Measurements from ENCODE around the gene EIF4E.
A peak's percentile ranks its signal among the peaks of the same experiment; 100 is the strongest.
"Not testable (repeated sequence)": the region's sequence is repeated elsewhere in the genome, so short reads cannot be mapped to it uniquely, and the experiment has no call there.

The EIF4E gene

DNA sequence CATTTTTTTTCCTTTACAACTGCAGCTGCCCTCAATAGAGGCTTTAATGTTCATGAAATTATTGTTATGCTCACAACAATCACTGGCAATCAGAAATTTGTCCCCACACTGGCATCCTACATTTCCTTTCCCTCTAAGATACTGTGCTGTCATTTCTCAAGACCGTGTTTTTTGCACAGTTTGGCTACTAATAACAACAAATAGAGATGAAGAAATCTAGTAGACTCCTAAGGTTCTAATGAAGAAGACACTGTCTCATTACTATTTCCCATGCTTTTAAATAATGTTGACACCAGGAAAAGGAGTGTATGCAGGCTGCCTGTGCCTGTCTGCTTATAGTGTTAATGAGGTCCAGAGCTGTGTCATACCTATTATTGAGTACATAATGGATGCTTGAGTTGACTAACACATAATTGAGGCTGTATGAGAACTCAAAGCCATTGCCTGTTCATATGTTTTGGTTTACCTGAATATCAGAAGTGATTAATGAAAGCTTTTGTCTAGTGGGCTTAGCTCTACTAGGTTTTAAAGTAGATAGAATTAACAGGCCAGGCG lies 1.5 kb upstream of the EIF4E start:
- DNase-seq, result no peak

DNA sequence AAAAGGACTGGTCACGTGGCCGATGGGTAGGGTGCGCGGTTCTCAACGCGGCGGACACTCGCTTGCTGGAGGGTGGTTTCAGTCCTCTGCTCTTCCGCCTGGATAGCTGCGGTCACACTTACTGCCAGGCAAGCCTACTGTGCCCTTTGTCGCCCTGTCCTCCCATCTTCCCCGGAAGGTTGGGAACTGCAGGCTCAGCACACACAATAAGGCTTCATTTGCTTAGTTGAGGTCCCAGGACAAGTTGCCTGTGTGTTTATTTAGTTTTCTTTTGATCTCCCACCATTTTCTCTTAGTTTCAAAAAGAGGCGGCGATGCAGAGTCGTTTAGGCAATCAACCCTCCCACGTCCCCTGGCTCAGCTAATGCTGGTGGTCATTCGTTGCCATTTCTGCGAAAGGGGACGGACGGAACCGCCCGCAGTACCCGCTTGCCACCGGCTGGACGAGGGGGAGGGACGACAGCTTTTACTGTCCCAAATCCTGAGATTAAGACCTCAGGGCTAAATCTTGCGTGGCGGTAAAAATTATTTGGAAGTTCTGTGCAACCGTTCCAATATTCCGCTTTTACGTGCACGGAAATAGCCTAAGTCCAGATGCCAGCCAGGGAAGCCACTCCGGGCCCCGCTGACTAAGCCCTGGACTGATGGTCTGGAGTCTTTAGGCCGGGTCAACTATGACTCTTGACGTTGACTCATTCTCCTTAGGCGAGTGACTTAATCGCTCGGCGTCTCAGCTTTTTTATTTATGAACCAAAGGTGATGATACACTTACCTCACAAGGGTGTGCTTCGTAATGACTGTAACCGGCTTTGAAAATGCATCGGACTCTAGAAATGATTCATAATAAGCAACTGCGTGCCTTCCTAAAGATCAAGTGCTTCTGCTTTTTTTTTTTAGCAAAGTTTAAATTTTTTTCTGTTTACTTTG lies 671 bp upstream of the EIF4E start:
- no peak for DNase-seq

DNA sequence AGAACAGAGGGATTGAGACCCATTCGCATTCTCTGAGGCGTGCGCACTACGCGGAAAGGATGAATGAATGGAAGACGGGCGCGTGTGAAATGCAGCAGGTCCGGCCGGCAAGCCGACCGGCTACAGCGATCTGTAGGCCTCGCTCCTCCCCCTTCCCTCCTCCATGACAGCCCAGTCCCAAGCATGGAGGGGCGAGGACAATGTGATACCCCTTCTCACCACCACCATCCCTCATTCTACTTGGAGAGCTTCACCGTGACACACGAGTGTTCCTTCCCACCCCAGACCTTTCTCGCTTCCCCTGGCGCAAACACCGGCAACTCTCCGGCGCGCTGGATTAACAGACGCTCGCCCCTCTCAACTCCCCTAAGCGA lies 815 bp downstream of the EIF4E start:
- DNase-seq, result peak; percentile 75

DNA sequence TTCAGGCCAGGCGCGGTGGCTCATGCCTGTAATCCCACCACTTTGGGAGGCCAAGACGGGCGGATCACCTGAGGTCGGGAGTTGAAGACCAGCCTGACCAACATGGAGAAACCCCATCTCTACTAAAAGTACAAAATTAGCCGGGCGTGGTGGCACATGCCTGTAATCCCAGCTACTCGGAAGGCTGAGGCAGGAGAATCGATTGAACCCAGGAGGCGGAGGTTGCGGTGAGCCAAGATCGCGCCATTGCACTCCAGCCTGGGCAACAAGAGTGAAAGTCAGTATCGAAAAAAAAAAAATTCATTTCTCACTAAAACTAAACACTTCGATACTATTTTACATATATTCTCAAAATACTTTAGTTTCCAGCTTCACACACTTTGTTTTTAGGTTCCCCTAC lies 2.7 kb downstream of the EIF4E start:
- not testable (repeated sequence) for DNase-seq

DNA sequence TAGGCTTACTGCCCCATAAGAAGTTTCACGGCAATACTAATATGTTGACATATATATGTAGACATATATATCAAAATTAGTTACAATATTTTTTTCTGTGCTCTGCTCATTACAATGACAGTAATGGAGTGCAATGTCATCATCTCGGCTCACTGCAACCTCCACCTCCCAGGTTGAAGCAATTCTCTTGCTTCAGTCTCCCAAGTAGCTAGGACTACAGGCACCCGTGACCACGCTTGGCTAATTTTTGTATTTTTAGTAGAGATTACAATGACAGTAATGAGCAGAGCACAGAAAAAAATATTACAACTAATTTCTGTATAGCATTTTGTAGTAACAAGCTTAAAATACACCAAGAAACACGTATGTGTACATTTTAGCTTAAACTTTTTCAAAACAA lies 7.6 kb downstream of the EIF4E start:
- DNase-seq, result no peak

DNA sequence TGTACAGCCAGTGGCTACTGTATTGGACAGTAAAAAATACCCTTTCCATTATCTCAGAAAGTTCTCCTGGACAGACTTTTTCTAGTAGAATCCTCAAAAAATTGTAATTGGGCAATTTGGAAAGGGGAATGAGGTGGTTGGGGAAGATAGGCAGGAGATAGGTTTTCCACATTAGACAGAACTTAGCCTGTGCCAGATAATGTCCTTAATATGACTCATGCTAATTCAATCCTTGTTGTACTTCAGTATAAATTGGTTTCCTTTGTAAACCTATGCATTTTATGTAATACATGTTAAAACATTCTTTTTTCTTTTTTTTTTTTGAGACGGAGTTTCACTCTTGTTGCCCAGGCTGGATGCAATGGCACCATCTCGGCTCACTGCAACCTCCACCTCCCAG lies 8.9 kb downstream of the EIF4E start:
- DNase-seq, result no peak

DNA sequence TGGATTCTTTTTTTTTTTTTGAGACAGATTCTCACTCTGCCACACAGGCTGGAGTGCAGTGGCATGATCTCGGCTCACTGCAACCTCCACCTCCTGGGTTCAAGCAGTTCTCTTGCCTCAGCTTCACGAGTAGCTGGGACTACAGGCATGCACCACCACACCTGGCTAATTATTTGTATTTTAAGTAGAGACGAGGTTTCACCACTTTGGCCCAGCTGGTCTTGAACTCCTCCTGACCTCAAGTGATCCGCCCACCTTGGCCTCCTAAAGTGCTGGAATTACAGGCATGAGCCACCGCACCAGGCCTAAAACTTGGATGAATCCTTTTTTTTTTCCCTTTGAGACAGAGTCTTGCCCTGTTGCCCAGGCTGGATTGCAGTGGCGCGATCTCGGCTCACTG lies 18.2 kb downstream of the EIF4E start:
- DNase-seq, result not testable (repeated sequence)

DNA sequence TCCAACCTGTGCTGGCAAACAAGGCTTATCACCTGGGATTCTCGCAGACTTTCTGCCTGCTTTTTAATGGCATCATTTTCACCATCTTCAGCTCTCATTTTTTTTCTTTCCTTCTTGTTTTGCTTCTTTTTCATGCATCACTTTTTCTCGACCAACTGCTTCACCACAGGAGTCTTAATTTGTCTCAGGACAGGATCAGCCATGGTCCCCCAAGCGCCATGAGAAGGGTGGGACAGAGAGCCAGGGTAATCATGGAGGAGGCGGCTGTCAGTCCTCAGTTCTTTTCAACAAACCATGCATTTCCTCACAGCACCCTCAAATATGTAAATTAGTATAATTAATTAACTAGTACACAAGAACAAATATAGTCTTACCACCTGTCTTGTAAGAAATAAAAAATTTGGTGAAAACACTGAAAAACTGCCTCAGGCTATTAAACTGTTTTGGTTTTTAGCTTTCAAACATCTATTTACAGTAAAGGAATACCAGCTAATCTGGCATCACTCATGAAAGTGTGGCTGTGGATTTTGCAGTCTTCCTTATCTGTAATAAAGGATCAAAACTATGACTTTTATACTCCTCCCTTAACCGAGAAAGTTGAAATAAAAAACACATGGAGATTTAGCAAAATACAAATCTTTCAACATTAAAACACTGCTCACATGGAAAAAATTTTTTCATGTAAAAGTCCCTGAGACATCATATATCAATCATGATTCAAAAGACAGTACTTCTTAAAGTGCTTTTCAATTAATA lies 19.1 kb downstream of the EIF4E start:
- DNase-seq, result no peak

DNA sequence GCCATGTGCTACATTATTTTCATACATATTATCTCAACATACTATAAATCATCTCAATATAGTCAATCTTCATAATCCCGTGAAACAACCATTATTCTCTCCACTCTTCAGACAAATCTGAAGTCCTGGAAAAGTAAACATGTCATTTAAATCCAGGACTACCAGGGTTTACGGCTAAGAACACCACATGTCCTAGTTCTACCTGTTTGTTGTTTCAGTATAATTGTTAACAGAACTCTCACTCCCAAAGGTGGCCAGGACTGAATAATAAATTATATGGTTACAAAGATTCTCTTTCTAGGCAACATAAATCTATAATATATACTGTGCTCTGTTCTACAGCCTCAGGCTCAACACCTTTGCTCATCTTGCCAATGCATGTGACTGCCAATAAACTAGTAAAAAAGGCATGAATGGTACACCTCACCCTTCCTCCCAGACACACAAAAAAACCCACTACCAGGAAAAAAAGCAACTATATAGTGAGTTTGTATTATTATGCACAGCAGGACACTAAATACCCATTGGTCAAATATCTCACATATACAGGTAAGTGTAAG lies 20.1 kb downstream of the EIF4E start:
- no peak for DNase-seq

DNA sequence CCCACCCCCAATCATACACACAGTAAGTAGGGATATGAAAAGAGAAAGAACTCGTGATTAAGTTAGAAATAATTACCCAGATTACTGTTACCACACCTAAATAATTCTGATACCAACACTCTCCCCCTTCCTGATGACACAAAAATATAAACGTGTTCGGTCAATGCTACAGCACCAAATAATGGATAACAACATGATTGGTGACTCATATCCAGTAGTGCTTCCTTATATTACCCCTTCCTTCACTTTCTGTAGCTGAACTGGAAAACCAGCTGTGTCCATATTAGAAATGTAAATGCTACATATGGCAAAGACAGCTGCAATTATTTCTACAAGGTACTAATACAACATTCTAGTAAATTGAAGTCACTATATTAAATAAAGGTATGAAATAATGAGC lies 20.8 kb downstream of the EIF4E start:
- DNase-seq, result no peak

DNA sequence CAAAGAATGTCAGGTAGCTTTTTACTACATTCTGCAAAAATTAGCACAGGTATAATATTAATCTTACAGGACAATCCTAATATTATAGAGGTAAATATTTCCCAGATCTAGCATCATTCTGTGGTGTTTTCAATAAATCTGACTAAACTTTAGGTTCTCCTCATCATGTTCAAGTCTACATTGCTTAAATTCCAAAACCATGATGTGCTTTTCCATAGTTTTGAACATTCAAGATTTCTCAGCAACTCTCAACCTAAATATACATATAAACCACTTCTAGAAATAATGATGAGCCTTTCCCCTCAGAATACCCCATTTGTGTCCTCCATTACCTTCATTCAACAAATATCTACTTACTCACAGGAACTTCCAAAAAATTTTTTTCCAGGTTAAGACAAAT lies 23.1 kb downstream of the EIF4E start:
- DNase-seq, result no peak

DNA sequence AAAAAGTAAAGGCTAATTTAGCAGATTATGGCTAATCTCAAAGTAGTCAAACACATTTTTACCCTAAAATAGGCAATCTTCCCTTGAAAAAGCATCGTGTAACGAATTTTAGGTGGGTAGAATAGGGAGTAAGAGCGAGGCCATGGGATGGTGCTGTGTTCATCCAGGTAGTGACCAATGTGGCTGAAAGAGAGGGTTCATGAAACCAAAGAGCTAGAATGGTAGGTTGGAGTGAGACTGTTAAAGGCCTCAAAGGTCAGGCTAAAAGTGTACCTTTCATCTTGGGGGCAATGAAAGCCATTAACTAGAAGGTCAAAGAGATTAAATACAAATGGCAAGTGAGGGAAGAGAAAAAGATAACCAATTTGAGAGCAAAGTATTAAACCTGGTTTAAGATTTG lies 23.6 kb downstream of the EIF4E start:
- no peak for DNase-seq

DNA sequence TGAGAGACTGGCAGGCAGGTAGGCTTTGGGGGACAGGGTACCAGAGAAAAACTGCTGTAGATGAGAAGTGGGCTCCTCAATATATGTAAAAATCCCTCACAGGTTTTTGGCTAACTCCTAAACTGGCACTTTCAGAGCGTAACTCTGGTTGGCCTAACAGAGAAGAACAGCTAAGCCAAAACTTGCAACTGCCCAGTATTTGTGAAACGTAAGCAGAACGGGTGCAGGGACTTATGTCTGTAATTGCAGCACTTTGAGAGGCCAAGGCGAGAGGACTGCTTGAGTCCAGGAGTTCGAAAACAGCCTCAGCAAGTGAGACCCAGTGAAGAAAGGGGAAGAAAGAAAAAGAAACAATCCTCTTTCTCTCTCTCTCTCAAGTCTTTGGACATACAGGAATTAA lies 25.0 kb downstream of the EIF4E start:
- no peak for DNase-seq

DNA sequence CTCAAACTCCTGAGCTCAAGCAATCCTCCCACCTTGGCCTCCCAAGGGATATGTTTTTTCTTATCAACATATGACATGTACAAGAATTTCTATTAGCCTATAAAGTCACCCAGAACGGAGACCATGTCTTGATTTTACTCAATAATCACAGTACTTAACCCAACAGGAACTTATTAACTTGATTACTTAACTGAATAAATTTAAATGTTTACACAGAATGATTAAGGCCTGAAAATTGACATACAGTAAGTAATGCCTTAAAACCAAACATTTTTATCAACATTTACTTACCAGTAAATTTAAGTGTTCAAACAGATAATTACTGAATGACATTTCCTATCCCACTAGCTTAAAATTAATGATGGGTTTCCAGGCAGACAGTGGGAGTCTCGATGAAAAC lies 25.4 kb downstream of the EIF4E start:
- DNase-seq, result no peak

DNA sequence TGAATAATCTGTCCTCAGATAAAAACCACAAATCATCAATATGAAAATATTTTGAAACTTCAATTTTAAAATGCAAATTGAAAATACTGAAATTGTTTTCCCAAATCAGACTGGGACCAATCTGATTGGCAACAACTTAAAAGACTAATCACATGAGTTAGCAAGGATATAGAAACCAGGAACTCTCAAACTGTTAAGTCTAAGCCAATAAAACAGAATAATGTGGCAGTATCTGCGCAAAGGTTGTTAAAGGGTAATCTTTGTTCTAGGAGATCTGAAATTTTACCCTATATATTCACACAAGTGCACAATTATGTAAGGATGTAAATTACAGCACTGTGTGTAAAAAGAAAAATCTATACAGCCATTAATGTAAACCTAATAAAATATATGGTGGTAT lies 29.7 kb downstream of the EIF4E start:
- no peak for DNase-seq

DNA sequence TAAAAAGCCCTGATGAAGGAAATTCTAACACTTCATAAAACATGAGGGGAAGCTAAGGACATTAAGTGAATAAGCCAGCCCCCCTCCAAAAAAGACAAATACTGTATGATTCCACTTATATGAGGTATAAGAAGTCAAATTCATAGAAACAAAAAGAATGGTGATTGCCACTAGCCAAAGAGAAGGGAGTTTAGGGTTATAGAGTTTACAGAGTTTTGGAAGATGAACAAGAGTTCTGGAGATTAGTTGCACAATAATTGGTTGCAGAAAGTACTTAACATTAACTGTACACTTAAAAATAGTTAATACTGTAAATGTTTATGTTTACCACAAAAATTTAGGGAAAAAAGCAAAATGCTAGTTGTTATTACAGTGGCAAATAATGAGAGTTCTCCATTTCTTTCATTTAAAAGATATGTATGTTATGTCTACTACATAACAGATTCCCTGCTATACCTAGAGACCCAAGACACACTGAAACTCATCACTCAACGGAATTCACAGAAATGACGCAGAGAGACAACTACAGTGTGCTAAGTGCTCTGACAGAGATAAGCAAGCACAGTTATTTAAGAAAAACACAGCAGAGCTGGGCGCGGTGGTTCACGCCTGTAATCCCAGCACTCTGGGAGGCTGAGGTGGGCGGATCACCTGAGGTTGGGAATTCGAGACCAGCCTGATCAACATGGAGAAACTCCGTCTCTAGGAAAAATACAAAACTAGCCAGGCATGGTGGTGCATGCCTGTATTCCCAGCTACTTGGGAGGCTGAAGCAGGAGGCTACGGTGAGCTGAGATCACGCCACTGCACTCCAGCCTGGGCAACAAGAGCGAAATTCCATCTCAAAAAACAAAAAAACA lies 37.2 kb downstream of the EIF4E start:
- DNase-seq, result no peak

DNA sequence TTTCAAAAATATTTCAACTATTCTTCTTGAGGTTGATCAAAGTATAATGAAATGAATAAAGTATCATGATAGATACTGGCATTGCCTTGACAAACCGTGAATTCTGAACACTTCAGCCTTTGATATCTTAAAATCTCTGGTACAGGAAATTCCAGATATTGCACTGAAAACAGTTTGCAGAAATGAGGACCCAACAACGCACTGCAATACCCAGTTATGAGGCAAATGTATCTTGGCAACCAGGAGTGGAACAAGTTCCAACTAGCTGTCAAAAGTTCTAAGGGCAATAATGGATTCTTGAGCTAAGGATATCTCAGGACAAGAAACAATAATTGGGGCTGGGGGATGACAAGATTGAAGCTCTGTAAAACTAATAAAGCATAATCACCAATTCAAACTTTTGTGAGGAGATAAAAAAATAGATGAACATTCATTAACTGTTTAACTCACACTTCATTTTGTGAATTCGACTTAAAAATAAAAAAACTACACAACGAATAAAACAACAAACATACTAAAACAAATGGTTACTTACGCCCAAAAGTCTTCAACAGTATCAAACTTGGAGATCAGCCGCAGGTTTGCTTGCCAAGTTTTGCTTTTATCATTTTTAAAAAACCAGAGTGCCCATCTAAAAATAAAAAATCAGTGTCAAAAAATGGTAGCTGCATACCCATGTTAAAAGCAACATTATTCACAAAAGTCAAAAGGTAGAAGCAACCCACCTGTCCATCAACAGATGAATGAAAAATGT lies 38.1 kb downstream of the EIF4E start:
- DNase-seq, result no peak

DNA sequence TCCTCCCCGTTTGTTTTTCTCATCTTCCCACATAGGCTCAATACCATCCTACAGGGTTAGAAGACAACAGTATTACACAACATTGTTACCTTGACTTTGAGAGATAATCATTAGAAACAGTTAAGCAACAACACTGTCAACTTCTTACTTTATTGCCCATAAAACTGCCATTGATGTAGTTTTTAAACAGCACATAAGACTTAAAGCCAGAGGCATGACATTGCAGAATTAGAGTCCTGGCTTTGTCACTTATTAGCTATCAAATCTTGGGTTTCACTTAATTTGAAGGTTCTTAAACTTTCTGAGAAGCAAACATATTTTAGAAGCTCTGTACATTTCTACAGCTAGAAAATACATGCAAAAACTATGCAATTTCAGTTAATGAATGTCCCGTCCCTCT lies 41.8 kb downstream of the EIF4E start:
- DNase-seq, result no peak

DNA sequence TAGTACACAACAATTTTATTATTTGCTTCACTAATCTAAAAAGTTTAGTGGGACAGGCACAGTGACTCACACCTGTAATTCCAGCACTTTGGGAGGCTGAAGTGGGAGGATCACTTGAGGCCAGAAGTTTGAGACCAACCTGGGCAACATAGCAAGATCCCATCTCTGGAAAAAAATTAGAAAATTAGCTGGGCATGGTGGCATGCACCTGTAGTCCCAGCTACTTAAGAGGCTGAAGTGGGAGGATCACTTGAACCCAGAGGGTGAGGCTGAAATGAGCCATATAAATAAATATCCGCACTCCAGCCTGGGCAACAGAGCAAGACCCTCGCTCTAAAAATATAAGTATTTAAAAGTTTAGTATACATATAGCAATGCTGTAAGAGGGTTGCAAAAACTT lies 42.6 kb downstream of the EIF4E start:
- DNase-seq, result not testable (repeated sequence)

DNA sequence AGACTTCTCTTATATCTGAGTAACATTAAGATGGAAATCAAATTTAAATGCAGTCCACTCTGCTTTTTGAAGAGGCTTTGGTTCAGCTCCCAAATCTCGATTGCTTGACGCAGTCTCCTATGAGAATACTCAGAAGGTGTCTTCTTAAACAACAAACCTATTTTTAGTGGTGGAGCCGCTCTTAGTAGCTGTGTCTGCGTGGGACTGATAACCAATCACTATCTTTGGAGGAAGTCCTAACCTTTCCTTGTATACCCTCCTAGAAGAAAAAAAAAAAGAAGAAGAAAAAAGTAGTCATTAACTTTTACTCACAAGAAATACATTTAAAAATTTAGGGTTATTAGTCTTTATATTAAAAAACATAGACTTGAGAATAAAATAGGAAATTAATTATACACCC lies 48.0 kb downstream of the EIF4E start:
- not testable (repeated sequence) for DNase-seq

DNA sequence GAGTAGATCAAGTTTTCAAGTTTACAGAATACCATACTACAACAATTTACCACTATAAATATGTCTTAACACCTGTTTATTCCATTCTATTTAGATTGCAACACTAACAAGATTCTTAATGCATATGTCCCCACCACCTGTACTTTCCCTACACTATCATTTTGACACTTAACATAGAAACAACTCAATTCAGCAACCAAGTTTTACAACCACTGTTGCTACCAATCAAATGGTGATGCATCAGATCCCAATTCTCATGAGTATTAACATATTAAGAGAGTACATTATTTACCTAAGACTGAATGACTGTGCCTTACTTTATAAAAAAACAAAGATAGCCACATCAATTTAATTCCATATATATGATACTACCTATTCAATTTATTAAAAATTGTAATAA lies 49.4 kb downstream of the EIF4E start:
- DNase-seq, result no peak

DNA sequence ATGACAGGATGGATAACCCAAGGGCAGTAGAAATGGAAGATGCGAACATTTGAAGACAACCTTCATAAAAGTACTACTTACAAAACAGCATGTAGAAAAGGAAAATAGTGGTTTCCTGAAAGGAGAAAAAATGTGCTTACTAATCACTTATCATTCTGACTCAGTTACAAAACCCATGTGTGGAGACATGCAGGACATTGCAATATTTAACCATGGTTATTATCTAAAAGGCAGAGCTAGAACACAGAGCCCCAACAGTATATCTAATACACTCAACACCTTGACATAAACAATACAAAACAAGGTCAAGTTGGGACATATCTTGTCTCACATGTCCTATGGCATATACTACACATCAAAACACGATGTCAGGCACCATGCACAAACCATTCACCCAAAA lies 55.9 kb downstream of the EIF4E start:
- DNase-seq, result no peak

Data from KG1 (cell line).